MCF 10A (cell line): ENCODE results near the gene PRAMEF1. TPM values are rescaled to one million over a fixed set of nuclear protein-coding genes. Genes with fewer than 3 reads are reported as not detected.
"Not testable (repeated sequence)": the region's sequence is repeated elsewhere in the genome, so short reads cannot be mapped to it uniquely, and the experiment has no call there.

Experiments
- BruUV-seq: library from RNA; stranded (reverse); fragments of 400-500 nt; replicated peaks from 2 replicates; lab custom pipeline; 2021; lab: Mats Ljungman, UMichigan
- CTCF ChIA-PET: fragments of 300-600 bp; sonication (Branson Sonifier 250); formaldehyde crosslinking; extraction: SDS; loops from one replicate; lab custom pipeline; 2021; ENCODE audit warnings: antibody characterized with exemption, inconsistent platforms; lab: Yijun Ruan, JAX
- POLR2A ChIA-PET: fragments of 300-600, 350-650 bp; sonication (Branson Sonifier 250); formaldehyde crosslinking; extraction: SDS; loops from one replicate; lab custom pipeline; 2020; ENCODE audit warnings: antibody characterized with exemption, inconsistent platforms; lab: Yijun Ruan, JAX
- DNase-seq: peaks from one replicate; pipeline ENCODE4 v3.0.0-alpha.2; 2018; ENCODE audit not compliant: unreplicated experiment
- H3K27ac Mint-ChIP-seq: one replicate; pipeline ENCODE4 v1.8.0; 2022; ENCODE audit warnings: mild to moderate bottlenecking, low read depth, mixed read lengths; ENCODE audit not compliant: unreplicated experiment
- H3K27me3 Mint-ChIP-seq: one replicate; pipeline ENCODE4 v1.8.0; 2022; ENCODE audit warnings: mixed read lengths; ENCODE audit not compliant: insufficient read depth, unreplicated experiment
- H3K36me3 Mint-ChIP-seq: one replicate; pipeline ENCODE4 v1.8.0; 2022; ENCODE audit warnings: mild to moderate bottlenecking, moderate library complexity, mixed read lengths; ENCODE audit not compliant: insufficient read depth, unreplicated experiment
- H3K4me1 Mint-ChIP-seq: one replicate; pipeline ENCODE4 v1.8.0; 2022; ENCODE audit warnings: mixed read lengths; ENCODE audit not compliant: insufficient read depth, unreplicated experiment
- H3K4me3 Mint-ChIP-seq: one replicate; pipeline ENCODE4 v1.8.0; 2022; ENCODE audit warnings: mild to moderate bottlenecking, moderate library complexity, mixed read lengths; ENCODE audit not compliant: unreplicated experiment
- H3K9me3 Mint-ChIP-seq: one replicate; pipeline ENCODE4 v1.8.0; 2022; ENCODE audit warnings: mixed read lengths; ENCODE audit not compliant: unreplicated experiment
- CTCF ChIP-seq: fragments of 200-600 bp; IDR thresholded peaks from one replicate; pipeline ENCODE4 v1.8.0; 2022; ENCODE audit warnings: antibody characterized with exemption, mild to moderate bottlenecking; ENCODE audit not compliant: unreplicated experiment
- intact Hi-C: fragments of 100-400 bp; cut with micrococcal nuclease; formaldehyde crosslinking; loops from 2 replicates; pipeline ENCODE4 v1.14.1; 2022
- total RNA-seq: library from RNA; stranded (reverse); gene quantifications from 2 replicates; pipeline ENCODE4 v1.2.3, GENCODE V29; 2022

The PRAMEF1 gene
- total RNA-seq, 1 experiment from 2014 or later: not detected

- Mint-ChIP-seq H3K9me3 (no peaks in the 10 kb centered on the region), H3K27ac (no peak overlapping the region), H3K27me3 (peaks cover 33% of the 10 kb centered on the region), H3K36me3 (no peaks in the 10 kb centered on the region), H3K4me3 (no peak overlapping the region), H3K4me1 (no peaks in the 10 kb centered on the region)
- intact Hi-C loops: no loop called here
- no peak for DNase-seq
- no TSS peak for BruUV-seq
- ChIA-PET POLR2A (no interaction called here), CTCF (no interaction called here)
- TF ChIP-seq CTCF: no peak
These were observed 12.3 kb upstream of the PRAMEF1 start for GRCh38 chr1:12778907-12779306.

GRCh38 chr1:12781488-12781887 lies 9.7 kb upstream of the PRAMEF1 start:
- CTCF ChIA-PET, H3K4me3 Mint-ChIP-seq, H3K36me3 Mint-ChIP-seq, H3K27ac Mint-ChIP-seq, H3K9me3 Mint-ChIP-seq, H3K4me1 Mint-ChIP-seq, POLR2A ChIA-PET, intact Hi-C loops, DNase-seq, BruUV-seq: not testable (repeated sequence)
- H3K27me3 Mint-ChIP-seq: peaks cover 15% of the 10 kb centered on the region

- H3K9me3 Mint-ChIP-seq, H3K27ac Mint-ChIP-seq, H3K4me3 Mint-ChIP-seq, H3K27me3 Mint-ChIP-seq, H3K36me3 Mint-ChIP-seq, CTCF ChIA-PET, POLR2A ChIA-PET, H3K4me1 Mint-ChIP-seq, BruUV-seq, intact Hi-C loops: not testable (repeated sequence)
- peak; percentile 51 for DNase-seq
- peak; percentile 57 for TF ChIP-seq CTCF
These were observed 7.4 kb upstream of the PRAMEF1 start for GRCh38 chr1:12783783-12784182.

GRCh38 chr1:12784729-12785128 lies 6.5 kb upstream of the PRAMEF1 start:
- CTCF ChIA-PET, BruUV-seq, H3K4me3 Mint-ChIP-seq, H3K9me3 Mint-ChIP-seq, H3K27ac Mint-ChIP-seq, POLR2A ChIA-PET, H3K36me3 Mint-ChIP-seq, H3K27me3 Mint-ChIP-seq, intact Hi-C loops, H3K4me1 Mint-ChIP-seq: not testable (repeated sequence)
- DNase-seq: peak; percentile 13

DNA sequence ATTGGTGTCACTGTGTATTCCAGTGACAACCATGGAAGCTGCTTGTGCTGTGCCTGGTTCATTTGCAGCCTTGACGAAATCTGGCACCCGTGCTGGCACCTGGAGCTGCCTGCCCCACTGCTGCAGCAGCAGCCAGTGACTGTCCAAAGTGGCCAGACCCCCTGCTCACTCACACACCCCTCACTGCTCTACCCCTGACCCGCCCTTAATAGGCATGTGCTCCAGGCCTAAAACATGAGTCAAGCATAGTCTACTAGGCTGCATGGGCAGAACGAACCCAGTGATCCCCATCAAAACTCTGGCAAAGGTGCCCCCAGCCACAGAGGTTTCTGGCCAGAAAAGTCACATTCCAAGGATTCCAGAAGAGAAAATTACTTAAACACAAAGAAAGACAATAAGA lies 7.7 kb downstream of the PRAMEF1 start:
- H3K4me1 Mint-ChIP-seq: peaks cover 27% of the 10 kb centered on the region
- no peak for TF ChIP-seq CTCF
- intact Hi-C loops: no loop called here
- ChIA-PET CTCF (interaction anchor here (0.6 to 1.3 kb wide), 2 partner anchors 11 to 27 kb away, joined by 5 read pairs; no protein-coding TSS in a partner anchor), POLR2A (no interaction called here)
- no peak for DNase-seq
- H3K9me3 Mint-ChIP-seq: no peaks in the 10 kb centered on the region
- no peak overlapping the region for H3K4me3 Mint-ChIP-seq
- H3K27ac Mint-ChIP-seq: no peak overlapping the region
- BruUV-seq: no TSS peak
- H3K36me3 Mint-ChIP-seq: no peaks in the 10 kb centered on the region
- no peaks in the 10 kb centered on the region for H3K27me3 Mint-ChIP-seq
